ENCODE results near the gene PNPLA2.

PNPLA2 gene

DNA sequence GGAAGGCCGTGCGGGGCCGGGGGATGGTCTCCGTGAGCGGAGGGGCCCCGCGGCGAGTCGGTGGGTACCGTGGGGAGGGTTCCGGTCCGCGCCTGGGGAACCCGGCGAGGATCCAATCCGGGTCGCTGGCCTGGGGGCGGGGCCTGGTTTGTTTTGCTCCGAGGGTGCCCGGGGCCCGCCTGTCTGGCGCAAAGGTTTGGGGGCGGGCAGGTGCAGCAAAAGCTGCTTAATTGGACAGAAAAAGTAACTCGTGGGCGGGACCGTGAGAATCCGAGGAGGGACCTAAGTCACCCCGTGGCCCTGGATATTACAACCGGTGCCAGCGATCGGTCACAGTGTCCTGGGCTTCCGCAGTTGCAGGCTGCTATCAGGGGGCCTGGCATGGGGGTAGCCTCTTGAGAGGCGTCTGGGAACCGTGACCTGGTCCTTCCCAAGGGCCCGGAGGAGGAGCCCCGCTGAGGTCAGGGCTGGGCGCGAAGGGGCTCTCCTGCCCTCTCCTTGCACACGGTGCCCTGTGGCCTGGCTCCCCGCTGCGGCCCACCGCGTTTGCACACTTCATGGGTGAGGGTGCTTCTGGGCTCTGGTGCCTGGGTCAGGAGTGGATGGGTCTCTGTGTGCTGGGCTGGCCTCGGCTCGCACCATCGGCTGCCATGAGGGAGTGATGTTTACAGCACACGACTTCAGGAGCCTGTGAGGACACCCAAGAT is 1.4 kb downstream of the PNPLA2 start:
- DNase-seq = peak; percentile 74

GRCh38 chr11:820655-821511 is 2.2 kb downstream of the PNPLA2 start:
- DNase-seq = no peak

DNA sequence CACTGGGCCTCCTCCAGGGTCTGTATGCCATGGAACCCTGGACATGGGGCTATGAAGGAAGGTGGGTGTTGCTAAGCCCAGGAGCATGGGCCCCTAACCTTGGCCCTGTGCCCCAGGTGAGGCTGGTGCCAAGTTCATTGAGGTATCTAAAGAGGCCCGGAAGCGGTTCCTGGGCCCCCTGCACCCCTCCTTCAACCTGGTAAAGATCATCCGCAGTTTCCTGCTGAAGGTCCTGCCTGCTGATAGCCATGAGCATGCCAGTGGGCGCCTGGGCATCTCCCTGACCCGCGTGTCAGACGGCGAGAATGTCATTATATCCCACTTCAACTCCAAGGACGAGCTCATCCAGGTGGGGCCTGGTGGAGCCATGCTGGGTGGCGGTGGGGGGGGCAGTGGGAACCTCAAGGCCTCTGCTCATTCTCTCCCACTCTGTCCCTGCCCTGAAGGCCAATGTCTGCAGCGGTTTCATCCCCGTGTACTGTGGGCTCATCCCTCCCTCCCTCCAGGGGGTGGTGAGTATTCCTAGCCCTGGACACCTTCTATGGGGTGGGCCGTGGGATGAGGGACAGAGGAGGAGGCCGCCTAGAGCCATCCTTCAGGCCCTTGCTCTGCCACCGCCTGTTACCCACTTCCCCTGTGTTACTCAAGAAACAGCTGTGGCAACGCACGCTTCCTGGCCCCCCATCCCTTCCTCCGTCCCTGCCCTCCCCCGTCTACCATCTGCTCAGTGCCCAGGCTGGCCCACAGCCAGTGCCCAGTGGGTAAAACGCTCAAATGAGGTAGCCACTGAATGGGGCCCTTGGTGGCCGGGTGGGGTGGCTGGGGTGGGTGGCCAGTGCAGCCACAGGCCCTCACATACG is 3.0 kb downstream of the PNPLA2 start:
- DNase-seq = no peak

GRCh38 chr11:823441-824291 is 5.0 kb downstream of the PNPLA2 start:
- no peak for DNase-seq

DNA sequence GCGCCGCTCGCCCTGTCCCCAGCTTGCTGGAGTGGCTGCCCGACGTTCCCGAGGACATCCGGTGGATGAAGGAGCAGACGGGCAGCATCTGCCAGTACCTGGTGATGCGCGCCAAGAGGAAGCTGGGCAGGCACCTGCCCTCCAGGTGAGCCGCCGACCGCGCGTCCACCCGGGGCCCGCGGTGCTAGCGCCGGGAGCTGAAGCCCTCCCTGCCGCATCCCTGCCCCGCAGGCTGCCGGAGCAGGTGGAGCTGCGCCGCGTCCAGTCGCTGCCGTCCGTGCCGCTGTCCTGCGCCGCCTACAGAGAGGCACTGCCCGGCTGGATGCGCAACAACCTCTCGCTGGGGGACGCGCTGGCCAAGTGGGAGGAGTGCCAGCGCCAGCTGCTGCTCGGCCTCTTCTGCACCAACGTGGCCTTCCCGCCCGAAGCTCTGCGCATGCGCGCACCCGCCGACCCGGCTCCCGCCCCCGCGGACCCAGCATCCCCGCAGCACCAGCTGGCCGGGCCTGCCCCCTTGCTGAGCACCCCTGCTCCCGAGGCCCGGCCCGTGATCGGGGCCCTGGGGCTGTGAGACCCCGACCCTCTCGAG is 5.7 kb downstream of the PNPLA2 start:
- no peak for DNase-seq

- no peak for DNase-seq
Measured at GRCh38 chr11:824942-825341, 6.2 kb downstream of the PNPLA2 start.

DNA sequence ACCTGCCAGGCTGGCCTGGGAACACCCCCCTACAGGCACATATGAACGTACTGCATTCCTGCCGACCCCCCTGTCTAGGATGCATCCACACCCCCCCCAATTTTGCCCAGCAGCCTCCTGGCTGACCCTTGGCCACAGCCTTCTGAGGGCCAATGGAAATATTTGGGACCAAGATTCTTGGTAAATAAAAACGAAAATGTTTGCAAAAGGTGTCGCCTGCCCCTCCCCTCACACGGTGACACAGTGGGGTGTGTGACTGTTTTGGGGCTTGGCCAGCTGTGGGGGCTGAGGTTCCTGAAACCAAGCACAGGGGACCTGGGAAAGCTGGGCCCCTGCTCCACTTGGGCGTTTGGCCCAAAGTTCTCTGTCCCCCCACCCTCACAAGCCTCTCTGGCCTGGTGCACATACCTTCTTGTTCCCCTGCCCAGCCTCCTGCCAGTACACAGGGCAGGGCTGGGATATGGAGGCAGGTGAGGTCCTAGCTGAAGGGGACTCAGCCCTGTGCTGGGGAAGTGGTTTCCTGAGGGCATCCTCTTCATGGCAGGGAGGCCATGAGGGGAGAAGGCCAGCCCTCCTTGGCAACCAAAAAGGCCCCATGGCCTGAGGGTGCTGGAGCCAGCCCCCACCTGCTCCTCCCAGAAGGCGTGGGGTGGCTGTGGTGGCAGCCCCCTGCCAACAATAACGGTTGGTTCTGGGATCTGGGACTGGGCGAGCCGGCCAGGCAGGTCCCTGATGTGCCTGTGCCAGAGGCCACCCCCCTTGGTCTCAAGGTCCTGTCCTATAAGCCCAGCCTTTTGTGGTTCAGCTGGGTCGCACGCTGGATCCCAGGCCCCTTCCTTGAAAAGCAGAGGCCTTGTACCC is 6.9 kb downstream of the PNPLA2 start:
- no peak for DNase-seq

DNA sequence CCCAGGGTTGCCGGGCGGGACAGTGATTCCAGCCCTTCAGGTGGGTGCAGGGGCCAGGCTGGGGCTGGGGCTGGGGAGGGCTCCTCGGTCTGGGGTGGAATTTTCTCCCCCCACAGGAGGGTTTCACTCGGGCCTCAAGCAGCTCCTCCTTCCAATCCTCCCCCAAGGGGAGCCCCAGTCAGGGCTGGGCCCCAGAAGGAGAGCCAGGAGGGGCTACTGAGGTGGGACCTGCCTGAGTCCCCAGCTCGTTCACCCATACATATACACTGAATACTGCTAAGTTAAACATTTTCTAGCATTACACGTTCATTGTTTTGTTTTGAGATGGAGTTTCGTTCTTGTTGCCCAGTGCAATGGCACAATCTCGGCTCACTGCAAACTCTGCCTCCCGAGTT is 7.5 kb downstream of the PNPLA2 start:
- DNase-seq = no peak

DNA sequence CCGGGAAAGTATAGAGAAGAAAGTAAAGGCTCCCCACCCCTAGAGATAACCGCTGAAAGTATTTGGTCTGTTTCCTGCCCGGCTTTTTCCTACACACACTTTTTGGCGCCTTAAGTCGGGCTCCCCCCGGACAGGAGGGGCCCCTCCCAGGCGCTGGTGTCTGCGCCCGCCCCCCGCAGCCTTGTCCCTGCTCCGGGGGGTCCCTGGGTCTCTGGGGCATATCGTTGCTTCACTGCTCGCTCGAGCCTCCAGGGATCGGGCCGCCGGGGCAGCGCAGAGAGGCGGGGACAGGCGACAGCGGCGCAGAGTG is 8.1 kb downstream of the PNPLA2 start:
- DNase-seq = no peak

- DNase-seq = no peak
Measured at GRCh38 chr11:827146-827896, 8.6 kb downstream of the PNPLA2 start.

- DNase-seq = no peak
Measured at GRCh38 chr11:827897-828192, 9.1 kb downstream of the PNPLA2 start, which contains the start of gene CRACR2B. Gene CRACR2B (plus strand): TSS chr11:827919. CDS start chr11:828608, 689 bp downstream.

DNA sequence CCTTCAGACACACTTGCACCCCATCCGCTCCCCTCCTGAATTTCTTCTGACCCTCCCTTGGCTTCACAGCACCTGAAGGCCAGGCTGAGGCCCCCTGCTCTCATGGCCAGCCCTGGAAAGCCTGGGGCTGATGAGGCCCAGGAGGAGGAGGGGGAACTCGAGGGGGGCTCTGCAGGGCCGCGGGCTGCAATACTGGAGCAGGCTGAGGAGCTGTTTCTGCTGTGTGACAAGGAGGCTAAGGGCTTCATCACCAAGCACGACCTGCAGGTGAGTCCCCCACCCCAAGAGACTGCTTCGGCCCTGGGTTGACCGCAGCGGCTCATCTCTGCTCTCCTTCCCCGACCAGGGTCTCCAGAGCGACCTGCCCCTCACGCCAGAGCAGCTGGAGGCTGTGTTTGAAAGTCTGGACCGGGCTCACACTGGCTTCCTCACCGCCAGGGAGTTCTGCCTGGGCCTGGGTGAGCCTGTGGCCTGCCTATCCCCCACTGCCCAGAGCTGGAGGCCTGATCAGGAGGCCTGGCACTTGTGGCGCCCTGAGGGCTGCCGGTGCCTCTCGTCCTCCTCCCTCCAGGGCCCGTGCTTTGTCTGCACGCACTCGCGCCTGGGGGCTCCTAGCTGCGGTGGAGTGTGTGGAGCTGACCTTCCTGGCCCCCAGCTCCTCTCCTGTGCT is 9.9 kb downstream of the PNPLA2 start:
- peak; percentile 42 for DNase-seq

GRCh38 chr11:829176-829846 is 10.6 kb downstream of the PNPLA2 start:
- no peak for DNase-seq

- no peak for DNase-seq
Measured at GRCh38 chr11:829847-830294, 11.2 kb downstream of the PNPLA2 start.

- no peak for DNase-seq
Measured at GRCh38 chr11:830295-831117, 11.8 kb downstream of the PNPLA2 start.

- DNase-seq = no peak
Measured at GRCh38 chr11:831118-831864, 12.6 kb downstream of the PNPLA2 start.

- no peak for DNase-seq
Measured at GRCh38 chr11:831961-832528, 13.3 kb downstream of the PNPLA2 start.

Data from GDM1 (cell line).